NCI-H345 treated with DMSO at 0.1 percent for 48 hours (cell line): ENCODE measurements around the gene ARRDC3.
"Not testable (repeated sequence)": the region's sequence is repeated elsewhere in the genome, so short reads cannot be mapped to it uniquely, and the experiment has no call there.

Source experiments
- DNase-seq: peaks from one replicate; lab custom pipeline; 2025; ENCODE audit not compliant: unreplicated experiment; lab: John Stamatoyannopoulos, UW

Gene ARRDC3

DNA sequence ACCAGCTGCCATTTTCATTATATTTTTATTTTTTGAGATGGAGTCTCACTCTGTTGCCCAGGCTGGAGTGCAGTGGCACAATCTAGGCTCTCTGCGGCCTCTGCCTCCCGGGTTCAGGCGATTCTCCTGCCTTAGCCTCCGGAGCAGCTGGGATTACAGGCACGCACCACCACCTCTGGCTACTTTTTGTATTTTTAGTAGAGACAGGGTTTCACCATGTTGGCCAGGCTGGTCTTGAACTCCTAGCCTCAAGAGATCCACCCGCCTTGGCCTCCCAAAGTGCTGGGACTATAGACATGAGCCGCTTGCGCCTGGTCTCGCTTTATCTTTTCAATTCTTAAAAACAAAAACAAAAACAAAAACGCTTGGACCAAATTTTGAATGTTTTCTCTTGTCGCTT, 2.5 kb upstream of the ARRDC3 start:
- DNase-seq: not testable (repeated sequence)

DNA sequence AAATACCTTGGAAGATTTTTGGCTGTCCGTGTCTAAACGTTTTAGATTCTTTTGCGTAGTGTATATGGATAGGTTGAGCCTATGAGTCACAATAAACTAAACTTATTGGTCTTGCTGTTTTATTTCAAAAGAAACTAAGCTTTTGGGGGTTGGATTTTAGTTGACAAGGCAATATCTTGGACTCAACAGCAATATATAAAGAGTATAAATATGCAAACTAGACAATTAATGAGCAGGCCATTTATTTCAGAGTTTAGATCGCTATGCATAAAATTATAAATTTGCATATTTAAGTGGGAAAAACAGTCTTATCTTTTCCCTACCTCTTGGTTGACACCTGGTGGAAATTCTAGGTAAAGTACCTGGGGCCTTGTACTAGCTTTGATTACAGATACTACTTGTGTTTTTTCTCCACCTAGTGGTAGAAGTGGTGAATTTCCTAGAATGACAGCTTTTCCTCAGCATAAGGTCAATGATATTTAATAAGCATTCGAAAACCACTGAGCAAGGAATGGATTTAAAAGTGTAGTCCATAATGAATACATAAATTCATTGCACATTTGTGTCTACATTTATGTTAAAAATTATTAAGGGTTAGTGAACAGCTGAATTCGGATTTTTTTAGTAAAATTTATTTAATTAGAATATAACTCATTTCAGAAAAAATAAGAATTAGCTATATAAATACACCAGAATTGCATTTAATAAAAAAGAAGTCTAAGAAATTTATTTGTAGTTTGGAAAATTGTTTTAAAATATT, 1.7 kb upstream of the ARRDC3 start:
- DNase-seq: peak; percentile 88

DNA sequence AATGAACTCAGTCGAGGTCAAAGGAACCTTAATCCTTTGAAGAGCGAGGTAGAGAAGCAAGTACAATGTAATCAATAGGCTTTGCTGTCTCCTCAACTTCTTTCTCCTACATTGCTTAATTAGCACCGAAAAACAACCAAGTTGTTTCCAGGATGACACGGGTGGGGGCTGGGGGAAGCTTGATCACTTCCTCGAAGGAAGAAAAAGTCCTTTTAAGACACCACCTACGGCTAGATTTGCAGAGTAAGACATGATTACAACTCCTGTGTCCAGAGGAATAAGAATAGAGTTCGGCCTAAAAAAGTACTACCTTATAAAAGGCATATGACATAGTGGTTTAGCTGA, 811 bp upstream of the ARRDC3 start:
- DNase-seq: no peak

DNA sequence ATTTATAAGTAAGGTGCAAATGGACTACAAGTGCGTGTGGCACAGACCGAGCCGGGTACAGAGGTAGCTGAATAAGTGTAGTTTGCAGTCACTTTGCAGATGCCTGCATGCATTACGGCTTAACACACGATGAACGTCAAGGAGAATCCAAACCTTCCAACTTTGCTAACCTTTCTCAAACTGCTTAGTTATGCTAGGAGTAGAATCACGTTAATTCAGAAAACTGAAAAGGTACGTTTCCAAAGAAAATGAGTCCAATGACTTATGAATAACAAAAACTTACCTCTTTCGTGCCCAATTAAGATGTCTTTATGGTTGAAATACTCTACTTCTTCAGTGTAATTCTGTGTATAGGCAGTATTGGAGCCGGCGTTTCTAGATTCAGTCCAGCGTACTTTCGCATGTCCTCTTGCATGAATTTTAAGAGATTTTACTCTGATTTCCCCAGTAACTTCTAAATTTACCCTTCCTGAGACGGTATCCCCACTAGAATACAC, 539 bp downstream of the ARRDC3 start:
- peak; percentile 43 for DNase-seq

DNA sequence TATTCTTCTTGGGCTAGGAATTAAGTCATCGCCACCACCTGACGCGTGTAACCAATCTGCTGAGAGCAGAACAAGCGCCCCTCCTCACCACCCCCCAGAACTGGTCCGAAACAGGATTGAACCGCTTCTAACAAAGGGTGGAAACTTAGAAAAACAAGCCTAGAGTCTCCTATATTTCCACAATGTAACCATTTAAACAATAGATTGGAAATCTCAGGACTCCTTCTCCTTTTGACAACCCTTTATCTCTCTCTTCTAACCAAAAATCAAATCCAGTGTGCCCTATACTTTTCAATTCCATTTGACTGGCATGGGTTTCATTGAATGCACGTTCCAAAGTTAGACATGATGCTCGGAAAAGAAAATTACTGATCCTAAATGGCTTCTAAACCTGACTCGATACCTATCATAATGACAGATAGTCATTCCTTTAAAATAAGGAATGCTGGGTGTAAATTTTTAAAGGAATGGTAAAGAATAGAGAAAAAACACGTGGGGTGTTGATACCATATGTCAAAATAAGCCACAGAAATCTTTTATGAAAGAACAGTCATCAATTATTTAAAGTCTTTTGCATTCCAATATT, 1.2 kb downstream of the ARRDC3 start:
- DNase-seq: peak; percentile 55

DNA sequence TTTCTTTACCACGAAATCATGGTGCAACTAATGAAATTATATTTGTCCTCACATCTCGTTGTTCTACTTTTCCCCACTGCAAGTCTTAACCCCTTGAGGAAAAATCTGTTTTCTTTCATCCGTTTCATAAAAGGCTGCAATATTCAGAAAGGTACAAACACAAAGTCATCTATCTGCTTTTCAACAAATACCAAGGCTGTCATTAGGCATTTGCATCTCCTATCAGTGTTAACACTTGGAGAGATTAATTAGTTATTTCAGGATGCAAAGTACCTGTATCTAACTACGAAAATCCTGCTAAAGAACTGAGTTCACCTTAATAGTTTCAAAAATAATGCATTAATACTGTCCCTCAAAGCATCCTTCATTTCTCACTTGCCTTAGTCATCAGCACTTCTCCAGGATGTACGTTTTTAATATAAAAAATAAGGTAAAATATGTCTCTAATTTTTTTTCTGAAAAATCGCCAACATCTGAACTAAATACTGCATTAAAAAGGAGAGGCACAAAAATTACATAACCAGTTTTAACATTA, 1.8 kb downstream of the ARRDC3 start:
- DNase-seq: no peak

DNA sequence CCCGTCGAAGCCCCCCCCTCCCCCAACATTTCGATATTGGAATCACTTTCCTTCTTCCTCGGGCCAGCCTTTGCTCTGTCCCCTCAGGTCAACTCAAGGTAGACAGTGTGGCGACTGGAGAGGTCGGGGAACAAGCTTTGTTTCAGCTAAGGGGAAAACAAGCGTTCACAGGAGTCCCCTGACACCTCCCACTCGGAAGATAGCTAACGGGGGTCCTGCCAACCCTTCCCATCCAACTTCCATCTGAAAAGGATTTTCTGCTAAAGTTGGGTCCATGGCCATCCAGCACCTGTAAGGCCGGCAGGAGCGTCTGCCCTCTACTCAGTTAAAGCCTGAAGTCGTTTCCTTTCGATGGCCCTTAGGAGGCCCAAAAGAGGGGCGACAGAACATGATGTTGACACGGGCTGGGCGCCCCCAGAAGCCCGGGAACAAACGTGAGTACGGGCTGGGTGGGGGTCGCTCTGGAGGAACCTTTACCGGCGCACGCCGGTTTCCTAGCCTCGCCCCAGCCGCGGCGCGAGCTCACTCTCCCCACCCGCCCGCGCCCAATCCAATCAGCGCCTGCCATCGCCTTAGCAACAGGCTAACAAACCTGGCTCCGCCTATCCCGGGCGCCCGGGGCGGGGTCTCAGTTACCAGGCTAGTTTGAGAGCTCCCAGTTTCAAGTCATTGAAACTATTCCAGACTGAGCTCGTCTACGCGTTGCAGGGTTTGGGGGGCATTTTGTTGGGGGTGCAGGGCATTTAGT, 2.5 kb downstream of the ARRDC3 start:
- DNase-seq: peak; percentile 79

DNA sequence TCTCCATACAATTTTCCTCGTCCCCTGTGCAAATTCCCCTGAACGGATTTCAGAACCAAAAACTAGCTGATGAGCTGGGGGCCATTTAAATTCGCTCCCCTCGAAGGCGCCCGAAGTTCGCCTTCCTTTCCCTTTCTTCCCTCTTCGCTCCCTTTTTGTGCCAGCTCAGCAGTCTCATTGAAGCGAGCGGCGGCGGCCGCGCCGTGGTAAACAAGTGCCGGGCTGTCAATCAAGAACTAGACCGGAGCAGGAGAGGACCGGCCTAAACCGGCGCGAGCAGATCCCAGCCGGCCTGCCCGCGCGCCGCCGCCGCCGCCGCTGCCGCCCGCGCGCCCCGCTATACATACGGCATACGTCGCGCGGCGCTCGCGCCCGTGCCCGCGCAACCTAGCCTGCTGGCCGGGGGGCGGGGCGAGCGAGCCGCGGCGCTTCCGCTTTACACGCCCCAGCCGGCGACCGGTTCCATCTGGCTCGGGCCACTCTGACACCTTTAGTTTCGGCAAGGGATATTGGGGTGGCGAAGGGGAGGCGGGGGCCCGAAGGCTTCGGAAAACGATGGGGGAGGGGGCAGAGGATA, 3.1 kb downstream of the ARRDC3 start:
- peak; percentile 81 for DNase-seq

DNA sequence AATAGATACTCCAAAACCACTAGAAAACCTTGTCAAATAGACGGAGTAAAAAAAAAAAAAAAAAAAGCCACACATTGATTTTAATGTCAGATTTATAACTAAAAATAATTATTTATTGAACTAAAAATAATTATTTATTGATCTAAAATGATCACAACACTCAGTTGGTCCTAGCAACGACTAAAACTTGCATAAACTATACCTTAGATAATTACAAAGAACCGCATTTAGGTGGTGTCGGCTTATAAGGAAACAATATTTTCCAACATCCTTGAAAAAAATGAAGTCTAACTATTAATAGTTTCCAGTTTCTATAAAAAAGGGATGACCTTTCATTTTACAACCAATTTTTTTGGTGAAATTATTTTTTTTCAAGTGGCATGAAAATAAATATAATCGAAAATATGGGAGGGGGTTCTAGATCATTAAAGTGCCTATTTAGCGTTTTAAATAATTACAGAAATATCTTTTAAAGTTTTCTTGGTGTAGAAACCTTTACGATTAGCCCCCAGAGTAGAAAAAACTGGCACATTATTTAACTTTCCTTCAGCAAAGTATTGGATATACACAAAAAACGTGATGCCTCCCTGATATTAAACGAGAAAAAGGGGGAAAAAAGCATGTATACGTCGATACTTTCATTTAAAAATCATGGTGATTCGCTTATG, 3.7 kb downstream of the ARRDC3 start:
- no peak for DNase-seq

DNA sequence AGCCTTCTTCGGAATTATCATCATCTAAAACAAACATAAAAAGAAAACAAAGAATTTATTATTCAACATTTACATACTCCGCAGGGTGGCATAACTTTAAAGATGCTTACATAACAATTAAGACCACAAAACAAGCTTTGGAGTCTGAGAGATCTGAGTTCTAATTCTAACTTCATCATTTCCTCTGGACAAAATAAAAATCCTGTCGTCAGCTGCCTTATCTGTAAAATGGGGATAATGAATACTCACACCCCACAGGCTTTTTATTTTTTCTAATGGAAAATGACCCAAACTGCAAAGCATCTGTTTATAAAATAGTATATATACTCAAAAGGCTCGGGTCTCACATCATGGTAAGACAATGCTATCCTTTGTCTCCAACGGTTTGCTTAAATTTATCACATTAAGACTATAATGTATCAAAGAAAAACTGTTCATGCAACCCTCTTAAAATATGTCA, 4.3 kb downstream of the ARRDC3 start:
- no peak for DNase-seq

DNA sequence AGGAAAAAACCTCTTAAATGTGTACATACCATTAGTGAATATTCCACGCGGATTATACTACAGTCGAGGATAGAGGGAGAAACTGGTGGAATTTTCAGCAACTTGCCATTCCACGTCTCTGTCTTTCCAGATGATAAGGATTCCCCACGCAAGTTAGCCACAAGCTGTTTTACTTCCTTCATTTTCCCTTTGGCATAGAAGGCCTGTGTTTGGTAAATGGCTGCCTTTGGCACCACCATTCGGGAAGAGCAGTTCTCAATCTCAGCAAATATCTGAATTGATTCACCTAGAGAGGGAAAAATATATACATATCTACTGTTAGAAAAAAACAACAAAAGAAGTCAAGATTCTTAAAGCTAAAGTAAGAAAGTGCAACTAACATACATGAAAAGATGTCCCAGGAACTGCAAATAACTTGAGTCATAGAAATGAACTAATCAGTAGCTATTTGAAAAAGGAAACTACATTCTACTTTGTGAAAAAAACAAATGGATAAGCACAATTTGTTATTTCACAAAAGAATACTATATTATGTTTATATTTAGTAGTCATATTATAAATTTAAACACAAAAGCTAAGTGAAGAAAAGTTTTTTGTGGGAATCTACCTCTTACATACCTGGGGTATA, 8.1 kb downstream of the ARRDC3 start:
- DNase-seq: no peak

DNA sequence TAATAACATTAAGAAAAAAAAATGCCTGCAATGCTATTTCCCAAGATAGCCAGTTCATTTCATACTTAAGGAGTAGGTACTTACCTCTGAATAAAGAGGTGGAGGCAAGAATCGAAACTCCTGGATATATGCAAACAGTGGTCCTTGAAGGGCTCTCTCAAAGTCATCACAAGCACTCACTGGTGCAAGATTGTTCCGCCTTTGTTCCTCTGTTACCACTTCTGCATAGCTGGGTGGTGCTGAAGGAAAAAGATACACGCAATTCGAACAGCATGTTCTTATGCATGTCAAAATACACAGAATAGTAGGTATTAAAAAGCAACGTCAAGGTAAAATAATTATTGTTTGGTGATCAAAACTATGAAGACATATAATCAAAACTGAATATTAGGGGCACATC, 9.5 kb downstream of the ARRDC3 start:
- DNase-seq: no peak

DNA sequence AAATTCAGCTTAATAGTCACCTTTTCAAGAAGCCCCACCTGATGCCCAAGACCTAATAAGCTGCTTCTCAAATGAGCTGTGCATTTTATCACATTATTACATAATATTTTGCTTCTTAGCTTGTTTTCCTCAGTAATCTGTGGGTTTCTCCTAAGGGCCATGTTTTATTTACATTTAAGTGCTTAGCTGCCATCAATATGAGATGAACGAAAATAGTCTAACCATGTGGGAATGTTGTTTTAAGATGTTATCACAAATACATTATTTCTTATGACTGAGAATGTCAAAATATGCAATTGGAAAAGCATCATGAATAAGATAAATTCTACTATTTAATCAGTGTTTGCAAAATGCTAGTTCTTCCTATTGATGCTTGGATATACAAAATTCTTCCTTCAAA, 10.1 kb downstream of the ARRDC3 start:
- no peak for DNase-seq

DNA sequence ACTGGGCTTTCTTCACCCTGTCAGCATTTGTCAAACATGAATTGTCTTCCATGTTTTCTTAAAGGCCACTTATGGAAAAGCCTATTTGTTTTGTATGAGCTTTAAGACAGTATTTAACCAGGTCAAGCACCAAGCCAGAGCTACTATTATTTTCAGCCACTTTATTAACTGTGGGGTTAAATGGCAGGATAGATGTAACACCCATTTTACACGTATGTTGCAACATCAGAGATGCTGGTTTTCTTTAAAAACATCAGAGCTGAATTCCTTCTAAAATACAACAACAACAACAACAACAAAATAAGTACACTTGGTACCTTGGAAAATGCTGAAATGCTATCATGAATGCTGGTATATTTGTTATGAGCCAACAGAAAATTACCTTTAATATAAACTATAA, 13.6 kb downstream of the ARRDC3 start:
- no peak for DNase-seq

DNA sequence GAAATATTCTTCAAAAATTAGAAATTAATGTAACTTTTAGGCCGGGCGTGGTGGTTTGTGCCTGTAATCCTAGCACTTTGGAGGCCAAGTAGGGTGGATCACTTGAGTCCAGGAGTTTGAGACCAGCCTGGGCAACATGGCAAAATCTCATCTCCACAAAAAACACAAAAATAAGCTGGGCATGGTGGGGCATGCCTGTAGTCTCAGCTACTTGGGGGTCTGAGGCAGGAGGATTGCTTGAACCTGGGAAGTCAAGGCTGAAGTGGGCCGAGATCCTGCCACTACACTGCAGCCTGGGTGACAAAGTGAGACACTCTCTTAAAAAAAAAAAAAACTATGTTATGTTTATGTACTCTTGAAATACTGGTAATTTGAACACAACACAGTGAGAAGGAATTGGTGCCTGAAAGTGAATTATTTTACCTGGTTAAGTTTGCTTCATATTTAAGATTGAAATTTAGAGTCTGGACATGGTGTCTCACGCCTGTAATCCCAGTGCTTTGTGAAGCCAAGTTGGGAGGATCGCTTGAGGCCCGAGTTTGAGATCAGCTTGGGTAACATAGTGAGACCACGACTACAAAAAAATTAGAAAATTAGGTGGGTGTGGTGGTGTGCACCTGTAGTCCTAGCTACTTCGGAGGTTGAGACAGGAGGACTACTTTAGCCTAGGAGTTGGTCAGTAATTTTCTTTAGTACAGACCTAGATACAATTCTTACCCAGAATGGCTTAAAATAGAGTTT, 15.0 kb downstream of the ARRDC3 start:
- no peak for DNase-seq

DNA sequence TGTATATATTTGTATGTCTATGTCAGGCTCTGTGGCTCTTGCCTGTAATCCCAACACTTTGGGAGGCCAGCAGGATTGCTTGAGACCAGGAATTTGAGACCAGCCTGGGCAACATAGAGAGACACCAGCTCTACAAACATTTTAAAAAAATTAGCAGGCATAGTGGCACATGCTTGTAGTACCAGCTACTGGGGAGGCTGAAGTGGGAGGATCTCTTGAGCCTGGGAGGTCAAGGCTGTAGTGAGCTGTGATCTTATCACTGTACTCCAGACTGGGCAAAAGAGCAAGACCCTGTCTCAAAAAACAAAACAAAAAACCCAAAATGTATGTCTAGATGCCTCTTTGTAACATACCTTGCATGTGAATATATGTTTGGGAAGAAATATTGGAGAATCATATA, 15.8 kb downstream of the ARRDC3 start:
- DNase-seq: no peak

DNA sequence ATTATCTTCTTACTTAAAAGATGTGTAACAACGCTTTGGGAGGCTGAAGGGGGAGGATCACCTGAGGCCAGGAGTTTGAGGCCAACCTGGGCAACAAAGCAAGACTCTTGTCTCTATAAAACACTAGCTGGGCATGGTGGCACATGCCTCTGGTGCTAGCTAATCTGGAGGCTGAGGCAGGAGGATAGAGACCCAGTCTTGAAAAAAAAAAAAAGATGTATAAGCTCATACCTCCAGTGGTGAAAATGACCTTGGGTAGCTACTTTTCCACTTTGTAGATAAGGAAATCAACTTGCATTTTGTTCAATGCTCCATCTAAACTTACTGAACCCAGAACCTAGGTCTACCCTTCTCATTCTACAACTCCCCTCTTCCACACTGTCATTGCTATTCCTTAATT, 16.6 kb downstream of the ARRDC3 start:
- no peak for DNase-seq

DNA sequence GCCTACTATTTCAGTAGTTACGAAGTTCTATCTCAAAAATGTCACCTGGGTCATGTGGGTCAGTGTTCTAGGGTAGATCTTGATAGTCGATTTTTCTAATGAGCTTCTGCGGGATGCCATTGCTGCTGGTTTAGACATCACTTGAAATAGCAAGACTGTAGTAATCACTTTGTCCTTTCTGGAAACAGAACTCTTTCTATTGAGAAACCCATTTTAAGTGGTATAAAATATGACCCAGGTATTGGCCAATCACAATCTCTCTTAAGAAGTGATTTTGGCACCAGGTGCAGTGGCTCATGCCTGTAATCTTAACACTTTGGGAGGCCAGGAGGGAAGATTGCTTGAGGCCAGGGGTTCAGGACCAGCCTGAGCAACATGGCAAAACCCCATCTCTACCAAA, 17.6 kb downstream of the ARRDC3 start:
- DNase-seq: no peak

DNA sequence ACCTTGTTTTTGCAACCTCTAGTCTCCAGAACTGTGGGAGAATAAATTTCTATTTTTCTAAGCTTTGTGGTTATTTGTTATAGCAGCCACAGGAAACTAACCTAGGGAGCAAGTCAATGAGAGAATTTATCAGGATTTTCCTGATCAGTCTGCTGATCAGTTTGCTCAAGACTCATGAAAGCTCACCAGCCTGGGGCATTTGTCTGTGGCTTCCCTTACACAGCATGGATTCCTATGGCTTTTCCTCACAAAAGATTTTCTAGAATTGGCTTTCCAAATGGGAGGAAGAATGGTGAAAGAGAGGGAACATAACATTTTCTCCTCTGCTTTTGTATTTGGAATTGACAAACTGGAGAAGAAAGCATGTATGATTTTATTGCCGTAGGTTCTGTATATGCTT, 20.2 kb downstream of the ARRDC3 start:
- no peak for DNase-seq

DNA sequence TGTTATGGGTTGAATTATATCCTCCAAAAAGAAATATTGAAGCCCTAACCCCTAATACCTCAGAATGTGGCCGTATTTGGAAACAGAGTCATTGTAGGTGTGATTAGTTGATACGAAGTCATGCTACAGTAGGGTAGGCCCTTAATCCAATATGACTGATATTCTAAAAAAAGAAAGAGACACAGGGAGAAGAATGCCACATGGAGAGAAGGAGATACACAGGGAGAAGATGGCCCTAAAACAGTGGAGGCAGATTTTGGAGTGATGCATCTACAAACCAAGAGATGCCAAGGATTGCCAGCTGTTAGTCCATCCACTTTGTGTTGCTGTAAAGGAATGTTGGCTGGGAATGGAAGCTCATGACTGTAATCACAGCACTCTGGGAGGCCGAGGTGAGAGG, 21.3 kb downstream of the ARRDC3 start:
- no peak for DNase-seq
